ENCODE measurements around the gene CIART. TPM values are rescaled to one million over a fixed set of nuclear protein-coding genes. Genes with fewer than 3 reads are reported as not detected.

Gene CIART
- total and polyA plus RNA-seq, 2 donors (not counting 3 experiments of a cell fraction or from before 2014, with no cell fraction given) = 2.4 to 4.3 TPM

- peaks cover 7% of the 10 kb centered on the region for H3K4me1 ChIP-seq (ENCODE audit: control insufficient read depth, extremely low read depth, insufficient read depth, low read length)
- H3K9me3 ChIP-seq (replicated peaks; ENCODE audit: control insufficient read depth, insufficient read depth, low read length) = no peaks in the 10 kb centered on the region
- no peak for TF ChIP-seq MYC (IDR thresholded peaks at IDR 0.05; ENCODE audit: low read depth, low read length)
- H3K9ac ChIP-seq (replicated peaks; ENCODE audit: extremely low read depth, insufficient read depth, low read length) = no peak overlapping the region
- CTCF ChIA-PET = interaction anchor here (0.9 to 13.2 kb wide), 2 partner anchors 15 to 104 kb away, joined by 3 to 466 read pairs; partner anchors contain the start of genes APH1A, C1orf54, CIART and RPRD2
- peaks cover 15 to 27% of the 10 kb centered on the region in 2 experiments for H3K27me3 ChIP-seq (ENCODE audit: control insufficient read depth in 2 of 2, insufficient read depth in 2 of 2, low read length in 2 of 2)
- no TSS peak for BruUV-seq (replicated peaks)
- no peak overlapping the region for H3K27ac ChIP-seq (ENCODE audit: insufficient read depth, low read depth, low read length)
- H3K9me1 ChIP-seq (replicated peaks; ENCODE audit: control insufficient read depth, extremely low read depth, insufficient read depth, low read length) = no peaks in the 10 kb centered on the region
- FAIRE-seq (no peak), DNase-seq (ENCODE audit: low read depth, low spot score) (peak; percentile 9)
- no peaks in the 10 kb centered on the region for H4K20me1 ChIP-seq (replicated peaks; ENCODE audit: control insufficient read depth, extremely low read depth, insufficient read depth, low read length)
- H2AFZ ChIP-seq (ENCODE audit: low read depth, low read length) = no peak overlapping the region
- no peaks in the 10 kb centered on the region for H3K79me2 ChIP-seq (ENCODE audit: control insufficient read depth, insufficient read depth, low read length)
- intact Hi-C loops (cut with micrococcal nuclease) (loop anchor here (5.0 kb wide), 1 partner anchor 662 kb away; no protein-coding TSS in a partner anchor), dilution Hi-C loops (cut with MboI; ENCODE audit: extremely low pct_ligation_motif_present, low sequenced_read_pairs) (no loop called here)
- H3K36me3 ChIP-seq (ENCODE audit: control insufficient read depth in 2 of 2, extremely low read depth in 1 of 2, insufficient read depth in 2 of 2, low read length in 2 of 2) = peaks cover 0 to 6% of the 10 kb centered on the region in 2 experiments
- POLR2A ChIA-PET = interaction anchor here (0.6 to 1.0 kb wide), 2 partner anchors 9 to 311 kb away, joined by 3 to 5 read pairs; partner anchors contain the start of gene APH1A
- H3K4me2 ChIP-seq (ENCODE audit: insufficient read depth, low read length) = no peak overlapping the region
- H3K4me3 ChIP-seq (replicated peaks in 1 of 3; ENCODE audit: insufficient read depth in 1 of 3, low read depth in 1 of 3, low read length in 3 of 3) = no peak overlapping the region
Measured at GRCh38 chr1:150259758-150260669, 22.3 kb upstream of the CIART start.

GRCh38 chr1:150261367-150261766 is 21.0 kb upstream of the CIART start:
- Histone ChIP-seq H3K9ac (replicated peaks; ENCODE audit: extremely low read depth, insufficient read depth, low read length) (no peak overlapping the region), H3K4me2 (ENCODE audit: insufficient read depth, low read length) (no peak overlapping the region), H3K36me3 (ENCODE audit: control insufficient read depth in 2 of 2, extremely low read depth in 1 of 2, insufficient read depth in 2 of 2, low read length in 2 of 2) (peaks cover 3 to 17% of the 10 kb centered on the region in 2 experiments), H3K9me3 (replicated peaks; ENCODE audit: control insufficient read depth, insufficient read depth, low read length) (no peaks in the 10 kb centered on the region), H3K4me3 (replicated peaks in 1 of 3; ENCODE audit: insufficient read depth in 1 of 3, low read depth in 1 of 3, low read length in 3 of 3) (no peak overlapping the region), H3K79me2 (ENCODE audit: control insufficient read depth, insufficient read depth, low read length) (no peaks in the 10 kb centered on the region), H2AFZ (ENCODE audit: low read depth, low read length) (no peak overlapping the region), H4K20me1 (replicated peaks; ENCODE audit: control insufficient read depth, extremely low read depth, insufficient read depth, low read length) (no peaks in the 10 kb centered on the region), H3K27ac (ENCODE audit: insufficient read depth, low read depth, low read length) (no peak overlapping the region), H3K4me1 (ENCODE audit: control insufficient read depth, extremely low read depth, insufficient read depth, low read length) (peaks cover 2% of the 10 kb centered on the region), H3K9me1 (replicated peaks; ENCODE audit: control insufficient read depth, extremely low read depth, insufficient read depth, low read length) (no peaks in the 10 kb centered on the region), H3K27me3 (ENCODE audit: control insufficient read depth in 2 of 2, insufficient read depth in 2 of 2, low read length in 2 of 2) (peaks cover 15 to 27% of the 10 kb centered on the region in 2 experiments)
- ChIA-PET POLR2A (no interaction called here), CTCF (interaction anchor here (13.2 kb wide), 1 partner anchor 14 kb away, joined by 466 read pairs; the partner anchor contains the start of genes APH1A, C1orf54 and CIART)
- no TSS peak for BruUV-seq (replicated peaks)
- TF ChIP-seq POLR2A (IDR thresholded peaks at IDR 0.05; ENCODE audit: low read depth, low read length) = no peak
- no peak for TF ChIP-seq MYC (IDR thresholded peaks at IDR 0.05; ENCODE audit: low read depth, low read length)
- no peak for TF ChIP-seq FOS (IDR thresholded peaks at IDR 0.05; ENCODE audit: borderline replicate concordance, insufficient read depth, low read length)
- TF ChIP-seq GATA2 (IDR thresholded peaks at IDR 0.05; ENCODE audit: insufficient read depth, insufficient read length, low read depth, low read length) = no peak
- TF ChIP-seq POLR2AphosphoS5 (IDR thresholded peaks at IDR 0.05; ENCODE audit: insufficient read depth, low read depth, low read length) = no peak
- TF ChIP-seq JUN (IDR thresholded peaks at IDR 0.05; ENCODE audit: borderline replicate concordance, insufficient read depth, insufficient read length, low read depth) = no peak
- no peak for FAIRE-seq
- intact Hi-C loops (cut with micrococcal nuclease) = no loop called here
- no peak for DNase-seq (ENCODE audit: low read depth, low spot score)
- dilution Hi-C loops (cut with MboI; ENCODE audit: extremely low pct_ligation_motif_present, low sequenced_read_pairs) = no loop called here
